Superior temporal gyrus (tissue), 1 donor: Measurements from ENCODE around the gene LAMA2.
A peak's percentile ranks its signal among the peaks of the same experiment; 100 is the strongest.
"Not testable (repeated sequence)": the region's sequence is repeated elsewhere in the genome, so short reads cannot be mapped to it uniquely, and the experiment has no call there.

Experiments used
- DNase-seq: peaks from one replicate; pipeline ENCODE4 v3.0.0-alpha.2; 2016; ENCODE audit errors: extremely low spot score

The LAMA2 gene

DNA sequence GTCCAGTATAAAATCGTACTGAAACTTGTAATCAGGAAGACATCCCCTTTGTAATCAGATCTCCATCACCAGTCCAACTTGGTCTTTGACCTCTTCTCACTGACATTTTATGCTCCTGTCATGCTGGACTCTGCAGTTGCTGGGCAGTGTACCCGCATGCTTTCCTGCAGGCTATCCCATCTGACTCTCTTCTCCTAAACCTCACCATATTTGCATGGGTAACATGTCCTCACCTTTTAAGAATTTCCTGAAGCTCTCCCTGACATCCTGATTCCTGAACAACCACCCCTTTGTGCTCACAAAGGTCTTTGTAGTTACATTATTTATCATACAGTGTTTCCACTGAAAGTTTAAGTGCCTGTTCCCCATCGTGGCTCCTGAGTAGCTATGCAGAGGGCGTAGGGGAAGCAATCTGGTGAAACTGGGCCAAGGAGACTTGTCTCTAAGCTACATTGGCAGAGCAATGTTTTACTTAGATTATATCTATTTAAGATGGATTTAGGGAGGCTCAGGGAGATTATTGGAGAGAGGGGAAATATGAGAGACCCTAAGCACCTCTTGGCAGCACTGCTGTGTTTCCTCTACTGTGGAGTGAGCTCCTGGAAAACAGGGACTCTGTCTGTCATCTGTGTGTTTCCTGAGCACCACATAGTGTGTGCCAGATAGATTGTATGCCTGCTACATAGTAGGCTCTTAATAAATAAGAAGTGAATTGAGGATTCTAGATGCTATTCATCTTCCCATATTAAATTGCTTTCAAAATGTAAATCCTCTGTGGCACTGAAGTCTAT, 124.0 kb downstream of the LAMA2 start:
- no peak for DNase-seq

DNA sequence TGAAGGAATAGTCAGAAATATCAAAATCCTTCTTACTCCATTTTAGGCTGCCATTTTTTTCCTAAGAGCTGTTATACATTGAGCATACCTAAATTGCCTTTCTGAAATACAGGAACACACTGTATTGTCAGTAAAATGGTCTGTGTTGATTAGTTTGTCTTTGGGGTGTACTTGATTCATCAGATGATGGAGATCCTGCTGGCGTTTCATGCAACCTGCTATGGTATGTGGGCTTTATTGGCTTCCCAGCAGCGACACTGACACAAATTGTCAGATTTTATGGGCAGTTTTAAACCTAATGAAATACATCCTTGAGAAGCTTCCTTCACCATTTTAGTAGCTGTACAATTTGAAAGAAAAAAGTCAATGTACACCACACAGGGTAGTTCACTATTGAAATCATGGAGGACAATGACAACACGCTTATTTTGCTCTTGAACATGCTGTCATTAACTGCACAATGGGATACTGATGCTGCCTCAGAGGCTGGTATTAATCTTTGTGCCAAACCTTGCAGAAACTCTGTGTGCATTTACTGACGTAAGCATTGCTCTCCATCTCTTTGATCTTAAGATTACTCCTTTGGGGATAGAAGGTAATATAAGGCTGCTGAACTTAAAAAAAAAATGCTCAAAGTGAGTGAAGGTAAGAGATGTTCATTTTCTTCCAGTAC, 124.9 kb downstream of the LAMA2 start:
- no peak for DNase-seq

DNA sequence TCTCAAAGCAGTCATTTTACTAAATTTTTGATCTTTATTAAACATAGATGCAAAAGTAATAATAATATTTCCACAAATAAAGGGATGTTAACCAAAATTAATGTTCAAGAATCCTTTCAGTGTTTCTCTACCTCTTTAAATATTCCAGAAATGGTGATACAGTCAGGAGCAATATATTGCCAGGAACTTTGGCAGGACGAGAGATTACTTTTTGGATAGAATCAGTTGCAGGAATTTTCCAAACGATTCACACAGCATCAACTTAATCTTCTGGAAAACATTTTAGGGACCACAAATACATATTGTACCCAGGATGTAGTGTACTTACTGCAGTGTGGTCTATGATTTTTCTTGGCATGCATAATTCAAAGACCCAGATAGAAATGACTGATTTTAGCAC, 125.7 kb downstream of the LAMA2 start:
- DNase-seq, result no peak

DNA sequence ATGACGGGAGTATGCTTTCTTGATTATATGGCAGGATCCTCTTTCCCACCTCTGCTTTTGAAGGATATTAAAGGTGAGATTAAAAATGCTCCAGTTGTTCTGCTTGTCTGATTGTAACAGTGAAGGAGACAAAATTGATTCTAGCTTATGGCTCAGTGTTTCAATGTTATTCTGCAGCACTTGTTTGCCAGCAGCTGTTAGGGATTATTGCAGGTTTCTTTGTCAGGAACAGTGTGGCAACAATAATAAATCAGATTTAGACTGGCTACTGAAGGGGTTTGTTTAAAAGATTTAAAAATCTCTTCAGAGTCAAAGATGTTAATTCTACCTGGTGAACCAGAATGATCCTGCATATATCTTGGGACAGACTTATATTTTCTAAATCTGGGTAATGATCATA, 126.9 kb downstream of the LAMA2 start:
- no peak for DNase-seq

DNA sequence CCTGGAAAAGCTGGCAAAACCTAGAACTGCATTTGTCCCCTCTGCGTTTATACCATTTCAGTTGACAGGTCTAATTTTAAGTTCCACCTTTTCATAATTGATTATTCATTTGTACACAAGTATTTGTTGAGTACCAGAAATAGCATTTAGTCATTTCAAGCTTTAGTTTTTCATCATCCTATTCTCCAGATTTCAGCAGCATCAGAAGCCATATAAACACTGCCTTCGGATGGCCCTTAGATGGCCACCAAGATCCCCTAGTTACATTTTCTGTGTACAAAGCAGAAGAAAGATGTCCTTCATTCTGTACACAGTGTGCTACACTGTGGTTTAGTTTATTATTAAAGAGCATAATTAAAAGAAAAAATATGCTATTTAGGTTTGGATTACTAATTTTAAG, 131.4 kb downstream of the LAMA2 start:
- DNase-seq, result no peak

DNA sequence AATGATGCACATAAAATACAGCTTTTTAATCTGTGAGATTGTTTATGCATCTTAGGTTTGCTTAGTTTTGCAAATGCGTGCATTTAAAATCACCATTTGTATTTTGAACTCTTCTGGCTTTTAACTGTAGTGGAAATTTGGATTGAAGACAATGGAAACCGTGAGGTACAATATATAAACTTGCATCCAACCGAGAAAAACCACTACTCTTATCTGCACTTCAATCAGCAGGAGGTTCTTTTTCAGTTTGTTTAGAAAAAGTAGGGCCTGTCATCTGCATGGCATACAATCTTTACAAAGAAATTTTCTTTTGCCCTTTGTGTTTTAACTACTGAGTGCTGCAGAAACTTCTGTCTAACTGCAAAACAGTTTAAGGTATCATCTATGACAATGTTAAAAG, 132.8 kb downstream of the LAMA2 start:
- DNase-seq, result no peak

DNA sequence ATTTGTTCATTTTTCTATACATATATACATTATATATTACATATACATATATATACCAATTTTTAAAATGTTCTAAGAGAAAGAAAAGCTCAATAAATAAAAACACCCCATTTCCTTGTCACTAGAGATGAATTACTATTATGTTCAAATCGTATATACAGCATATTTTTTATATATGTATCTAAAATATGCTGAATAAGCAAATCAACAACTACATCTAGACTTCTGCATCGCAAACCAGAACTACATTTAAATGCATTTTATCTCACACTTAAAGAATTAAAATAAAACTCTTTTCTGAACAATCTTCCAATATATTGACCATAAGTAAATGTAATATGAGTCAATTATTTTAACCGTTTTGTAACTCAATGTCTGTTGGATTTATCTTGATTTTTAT, 133.9 kb downstream of the LAMA2 start:
- no peak for DNase-seq

DNA sequence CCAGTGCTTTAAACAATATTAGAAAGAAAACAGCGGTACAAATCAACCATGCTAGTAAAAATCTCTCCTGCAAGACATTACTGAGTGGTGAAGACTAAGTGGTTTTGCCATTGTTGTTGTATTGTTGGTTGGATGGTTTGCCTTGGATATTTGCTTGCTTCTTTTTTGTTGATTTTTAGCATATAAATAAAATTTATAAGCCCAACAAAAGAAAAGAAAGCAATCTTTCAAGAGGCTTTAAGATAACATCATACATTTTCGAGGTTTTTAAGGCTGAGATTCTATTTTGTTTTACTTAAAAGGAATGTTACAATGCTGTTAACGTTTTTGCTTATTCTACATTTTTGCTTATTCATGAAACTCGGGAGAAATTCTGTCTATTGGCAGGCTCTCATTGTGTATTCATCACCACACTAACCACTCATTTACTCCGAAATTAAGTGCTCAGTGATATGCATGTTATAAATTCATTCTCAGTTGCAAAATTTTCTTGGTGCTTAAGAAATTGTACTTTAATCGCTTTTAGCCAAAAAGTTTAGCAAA, 139.1 kb downstream of the LAMA2 start:
- DNase-seq, result no peak

DNA sequence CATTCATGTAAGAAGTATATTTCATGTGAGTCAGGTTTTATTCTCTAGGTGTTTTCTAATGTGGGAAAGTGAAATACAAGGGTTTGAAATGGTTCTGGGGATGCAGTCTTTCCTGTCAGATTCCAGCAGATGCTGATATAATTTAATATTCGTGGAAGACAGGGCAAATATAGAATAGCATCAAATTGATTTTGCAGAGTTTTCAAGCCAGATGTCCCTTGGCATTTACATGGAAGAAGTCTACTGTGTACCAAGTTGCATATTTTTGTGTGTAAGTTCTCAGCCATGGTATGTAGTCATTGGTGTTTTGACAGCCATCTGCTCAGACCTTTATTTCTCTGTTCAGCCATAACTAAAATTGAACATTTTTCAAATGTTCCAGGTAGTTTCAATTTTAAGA, 143.7 kb downstream of the LAMA2 start:
- no peak for DNase-seq

DNA sequence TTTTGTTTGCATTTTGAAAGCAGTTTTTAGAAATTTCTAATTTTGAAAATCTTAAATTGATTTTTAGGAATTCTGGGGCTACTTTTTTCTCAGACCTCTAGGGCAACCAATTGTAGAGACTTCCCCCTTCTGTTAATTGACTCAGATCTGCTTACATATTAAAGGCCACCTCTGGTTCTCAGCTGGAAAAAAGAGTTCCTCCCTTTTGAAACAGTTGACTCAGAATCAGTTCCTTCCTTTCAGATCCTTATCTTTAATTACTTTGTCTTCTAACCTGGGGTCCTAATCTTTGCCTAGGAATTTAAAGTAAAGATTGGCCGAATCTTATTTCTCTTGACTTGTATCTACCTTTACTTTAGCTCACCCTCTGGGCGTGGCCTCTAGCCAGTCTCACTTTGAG, 146.8 kb downstream of the LAMA2 start:
- no peak for DNase-seq

DNA sequence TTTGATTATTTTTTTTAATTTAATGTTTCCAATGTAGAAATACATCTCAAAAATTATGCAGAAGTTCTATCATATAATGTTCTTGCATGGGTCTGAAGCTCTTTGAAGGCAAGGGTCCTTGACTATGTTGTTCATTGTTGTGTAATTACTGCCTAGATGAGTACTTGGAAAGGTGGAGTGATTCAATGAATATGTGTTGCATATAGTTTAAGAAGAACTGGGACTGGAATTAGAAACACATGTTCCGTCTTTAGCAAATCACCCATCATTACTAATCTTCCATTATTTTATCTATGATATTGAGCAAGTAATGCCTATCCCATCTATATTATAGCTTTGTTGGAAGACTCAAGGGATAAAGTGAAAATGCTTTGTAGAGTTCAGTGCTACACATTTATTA, 147.3 kb downstream of the LAMA2 start:
- no peak for DNase-seq

DNA sequence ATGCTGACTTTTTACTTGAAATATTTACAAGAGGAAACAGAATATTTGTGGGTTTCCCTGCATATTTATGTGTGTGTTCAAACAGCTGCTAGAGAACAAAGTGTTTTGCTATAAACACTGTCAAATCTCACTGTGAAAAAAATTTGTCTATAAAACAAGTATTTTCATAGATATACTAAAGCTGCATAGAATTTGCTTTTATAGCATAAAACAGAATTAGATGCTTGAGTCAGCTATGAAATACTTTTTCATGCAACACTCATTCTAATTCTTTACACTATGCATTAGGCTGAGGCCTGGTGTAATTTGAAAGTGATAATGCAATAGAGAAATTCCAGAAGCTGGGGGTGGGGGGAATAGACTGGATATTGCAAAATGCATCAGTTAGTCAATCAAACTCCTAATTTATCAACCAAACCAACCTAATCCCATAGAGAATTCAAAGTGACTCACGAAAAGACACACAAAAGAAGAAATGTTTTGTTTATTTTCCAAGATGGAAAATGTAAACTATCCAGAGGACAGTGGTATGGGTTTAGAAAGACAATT, 148.2 kb downstream of the LAMA2 start:
- DNase-seq, result no peak

DNA sequence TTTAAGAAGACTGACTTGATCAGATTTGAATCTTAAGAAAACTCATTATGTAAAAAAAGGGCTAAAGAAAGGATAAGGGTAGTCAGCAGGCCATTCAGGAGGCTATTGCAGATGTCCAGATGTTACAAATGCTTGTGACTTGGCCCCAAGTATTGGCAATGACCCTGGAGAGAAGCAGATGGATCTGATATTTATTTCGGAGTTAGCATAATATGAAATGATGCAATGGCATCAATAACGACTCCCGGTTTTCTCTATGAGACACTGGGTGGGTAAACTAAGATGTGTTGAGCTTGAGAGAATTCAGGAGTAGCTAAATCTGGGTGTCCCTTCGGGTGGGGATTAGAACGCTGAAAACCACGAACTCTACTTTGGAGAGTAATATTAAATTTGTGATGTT, 149.7 kb downstream of the LAMA2 start:
- DNase-seq, result no peak

DNA sequence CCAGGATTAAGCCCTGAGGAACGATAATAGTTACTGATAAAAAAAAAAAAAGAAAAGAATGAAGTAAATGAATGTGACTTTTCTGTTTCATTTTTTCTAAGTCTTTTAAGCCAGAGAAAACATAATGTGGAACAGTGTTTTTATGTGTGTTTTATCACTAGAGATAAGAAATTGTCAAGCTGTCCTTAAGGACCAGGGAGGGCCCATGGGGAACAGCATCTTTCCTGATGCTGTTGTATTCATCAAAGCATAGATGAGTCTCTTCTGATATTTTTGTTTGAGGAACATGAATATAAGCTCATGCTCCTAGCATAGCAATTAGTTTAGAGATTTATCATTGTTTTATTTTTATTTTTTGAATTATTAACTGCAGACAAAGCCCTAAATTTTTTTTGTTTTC, 150.2 kb downstream of the LAMA2 start:
- DNase-seq, result no peak

DNA sequence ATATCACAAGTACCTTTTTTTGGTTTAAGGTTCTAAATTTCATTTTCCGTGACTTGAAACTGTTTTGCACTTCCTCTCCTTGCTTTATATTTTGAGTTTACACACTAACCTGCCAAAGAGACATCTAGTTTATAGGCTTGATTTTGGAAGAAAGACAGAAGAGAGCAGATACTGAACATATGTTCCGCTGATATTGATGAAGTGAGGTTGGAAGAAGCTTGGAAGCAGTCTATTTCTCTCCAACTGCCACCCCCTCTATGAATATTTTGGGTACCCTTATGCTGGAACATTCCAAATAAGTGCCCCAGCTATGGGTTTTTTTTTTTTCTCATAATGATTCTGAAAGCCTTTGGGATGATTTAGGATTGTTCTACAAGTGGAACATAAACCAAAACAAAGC, 150.6 kb downstream of the LAMA2 start:
- peak; percentile 48 for DNase-seq

DNA sequence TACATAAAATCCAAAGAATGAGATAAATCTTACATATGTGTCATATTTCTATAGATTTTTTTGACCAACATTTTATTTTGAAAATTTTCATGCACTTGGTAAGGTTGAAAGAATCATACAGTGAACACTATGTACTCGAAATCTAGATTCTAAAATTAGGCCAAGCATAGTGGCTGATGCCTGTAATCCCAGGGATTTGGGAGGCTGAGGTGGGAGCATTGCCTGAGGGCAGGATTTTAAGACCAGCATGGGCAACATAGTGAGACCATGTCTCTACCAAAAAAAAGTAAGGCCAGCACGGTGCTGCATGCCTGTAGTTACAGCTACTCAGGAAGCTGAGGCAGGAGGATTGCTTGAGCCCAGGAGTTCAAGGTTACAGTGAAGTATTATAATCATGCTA, 158.6 kb downstream of the LAMA2 start:
- DNase-seq, result no peak

DNA sequence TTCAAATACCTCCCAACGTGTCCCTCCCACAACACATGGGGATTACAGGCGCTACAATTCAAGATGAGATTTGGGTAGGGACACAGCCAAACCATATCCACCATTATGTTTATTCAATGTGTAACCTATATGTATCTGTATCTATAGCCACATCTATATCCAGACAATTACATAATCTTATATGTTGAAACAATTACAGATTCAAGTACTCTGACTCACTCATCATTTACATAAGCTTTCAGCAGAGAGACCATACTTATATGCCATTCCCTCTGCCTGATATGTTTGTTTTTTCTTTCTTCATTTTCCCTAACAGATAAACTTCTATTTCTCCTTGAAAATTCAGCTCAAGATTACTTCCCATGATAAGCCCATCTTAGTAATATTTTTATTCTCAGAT, 163.6 kb downstream of the LAMA2 start:
- no peak for DNase-seq

DNA sequence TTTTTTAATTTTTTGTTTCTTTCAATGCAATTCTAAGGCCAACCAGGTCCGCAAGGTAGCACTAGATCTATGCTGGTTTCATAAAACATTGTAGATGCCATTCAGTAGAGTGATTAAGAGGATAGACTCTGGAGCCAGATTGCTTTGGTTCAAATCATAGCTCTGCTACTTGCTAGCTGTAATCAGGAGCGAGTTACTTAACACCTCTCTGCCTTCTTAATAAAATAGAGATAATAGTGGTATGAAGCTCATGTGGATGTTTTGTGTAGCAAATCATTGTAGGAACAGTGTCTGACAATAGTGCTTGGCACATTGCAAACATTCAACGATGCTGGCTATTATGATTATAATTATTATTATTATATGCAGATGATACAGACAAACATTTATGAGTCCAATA, 164.9 kb downstream of the LAMA2 start:
- DNase-seq, result no peak

DNA sequence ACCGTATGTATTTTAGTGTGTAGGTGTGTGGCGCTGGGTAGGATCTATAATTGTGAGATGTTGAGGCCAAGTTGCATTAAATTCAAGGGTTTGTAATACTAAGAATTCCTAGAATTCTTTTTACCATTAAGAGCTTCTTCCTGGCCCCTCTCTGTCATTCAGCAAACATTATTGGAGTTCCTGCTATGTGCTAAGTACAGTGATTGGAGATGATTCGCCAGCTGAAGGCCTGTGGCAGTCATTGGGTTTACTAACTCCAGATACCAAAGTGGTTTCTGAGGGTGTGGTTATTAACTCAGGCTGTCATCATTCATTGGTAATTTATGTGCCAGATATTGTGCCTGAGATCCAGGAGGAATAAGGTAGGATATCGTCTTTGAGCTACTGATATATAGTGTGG, 167.1 kb downstream of the LAMA2 start:
- no peak for DNase-seq

DNA sequence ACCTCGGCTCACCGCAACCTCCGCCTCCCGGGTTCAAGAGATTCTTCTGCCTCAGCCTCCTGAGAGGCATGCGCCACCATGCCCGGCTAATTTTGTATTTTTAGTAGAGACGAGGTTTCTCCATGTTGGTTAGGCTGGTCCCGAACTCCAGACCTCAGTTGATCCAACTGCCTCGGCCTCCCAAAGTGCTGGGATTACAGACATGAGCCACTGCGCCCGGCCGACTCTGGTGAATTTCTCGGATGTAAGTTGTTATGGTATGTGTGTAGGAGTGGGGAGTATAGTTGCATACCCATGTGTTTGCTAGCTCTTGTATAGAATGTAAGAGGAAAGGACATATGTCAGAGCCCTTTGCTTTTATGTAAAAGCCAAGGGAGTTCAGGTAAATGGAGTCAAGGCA, 170.2 kb downstream of the LAMA2 start:
- not testable (repeated sequence) for DNase-seq

DNA sequence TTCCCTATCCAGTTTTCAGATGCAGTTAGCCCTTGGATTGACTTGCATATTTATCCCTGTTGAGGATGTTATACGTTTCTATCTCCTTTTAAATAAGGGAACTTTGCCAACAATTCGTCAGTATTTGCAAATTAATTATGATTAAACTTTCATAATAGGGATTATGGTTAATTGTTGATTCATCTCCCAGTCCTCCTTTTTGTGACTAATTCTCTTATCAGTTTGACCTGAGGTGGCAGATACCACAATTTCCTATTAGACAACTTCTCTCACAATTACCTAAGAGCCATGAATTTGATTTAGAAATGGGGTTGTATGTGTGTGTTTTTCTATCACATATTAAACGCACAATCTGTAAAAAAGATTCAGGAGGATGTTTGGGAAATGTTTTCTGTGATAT, 172.9 kb downstream of the LAMA2 start:
- DNase-seq, result no peak

DNA sequence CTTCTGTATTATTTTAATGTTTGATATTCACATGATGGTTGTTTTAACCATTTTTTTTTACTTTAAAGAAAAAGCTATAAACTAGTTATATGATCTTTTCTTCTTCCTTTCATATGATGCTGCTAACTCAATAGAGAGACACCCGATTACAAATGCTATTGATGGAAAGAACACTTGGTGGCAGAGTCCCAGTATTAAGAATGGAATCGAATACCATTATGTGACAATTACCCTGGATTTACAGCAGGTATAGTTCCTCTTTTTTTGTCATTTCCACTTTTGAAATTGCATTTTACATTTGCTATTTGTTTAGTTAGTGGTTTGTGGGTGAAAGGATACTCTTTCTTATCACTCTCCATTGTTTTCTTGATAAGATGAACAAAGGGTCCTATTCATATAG, 176.7 kb downstream of the LAMA2 start:
- DNase-seq, result peak; percentile 70

DNA sequence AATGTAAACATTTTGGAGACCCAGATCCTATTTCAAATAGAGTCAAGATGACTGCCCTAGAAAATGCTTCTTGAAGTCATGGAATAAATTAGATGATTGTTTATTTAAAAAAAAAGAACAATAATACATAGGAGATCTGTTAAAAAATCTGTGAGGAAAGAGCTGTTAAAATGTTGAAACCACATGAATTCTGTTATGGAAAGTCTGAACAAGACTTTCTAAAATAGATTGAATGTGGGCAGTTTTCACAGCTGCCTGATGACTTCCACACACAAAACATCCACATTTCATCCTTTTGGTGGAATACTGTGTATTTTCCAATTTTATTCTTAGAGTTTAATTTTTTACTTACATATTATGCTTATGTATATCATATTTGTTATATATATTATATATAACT, 186.1 kb downstream of the LAMA2 start:
- DNase-seq, result peak; percentile 51
